ENCODE results near the gene OS9.
"Not testable (repeated sequence)": the region's sequence is repeated elsewhere in the genome, so short reads cannot be mapped to it uniquely, and the experiment has no call there.

OS9 gene

GRCh38 chr12:57720606-57721595 lies 27.0 kb downstream of the OS9 start:
- DNase-seq (ENCODE audit: low spot score): no peak
- Histone ChIP-seq H3K4me3 (no peak overlapping the region), H3K27ac (no peak overlapping the region)
- TF ChIP-seq CTCF (IDR thresholded peaks at IDR 0.05): no peak

- DNase-seq (ENCODE audit: low spot score); H3K4me3 ChIP-seq; H3K27ac ChIP-seq: not testable (repeated sequence)
Measured at GRCh38 chr12:57721846-57722608, 28.1 kb downstream of the OS9 start.

GRCh38 chr12:57722716-57723629 lies 29.0 kb downstream of the OS9 start:
- TF ChIP-seq CTCF (IDR thresholded peaks at IDR 0.05): no peak
- DNase-seq (ENCODE audit: low spot score): no peak
- H3K4me3 ChIP-seq: no peak overlapping the region
- H3K27ac ChIP-seq: no peak overlapping the region

- no peak overlapping the region for H3K4me3 ChIP-seq
- no peak for TF ChIP-seq CTCF (IDR thresholded peaks at IDR 0.05)
- no peak overlapping the region for H3K27ac ChIP-seq
- DNase-seq (ENCODE audit: low spot score): no peak
Measured at GRCh38 chr12:57723630-57723962, 29.7 kb downstream of the OS9 start.

- H3K4me3 ChIP-seq: no peak overlapping the region
- no peak for TF ChIP-seq CTCF (IDR thresholded peaks at IDR 0.05)
- DNase-seq (ENCODE audit: low spot score): no peak
- no peak overlapping the region for H3K27ac ChIP-seq
Measured at GRCh38 chr12:57724003-57724935, 30.3 kb downstream of the OS9 start.

GRCh38 chr12:57724936-57725740 lies 31.2 kb downstream of the OS9 start:
- peak overlapping the region; percentile 93 for H3K4me3 ChIP-seq
- DNase-seq (ENCODE audit: low spot score): no peak
- no peak for TF ChIP-seq CTCF (IDR thresholded peaks at IDR 0.05)
- no peak overlapping the region for H3K27ac ChIP-seq

Data from coronary artery (tissue), 2 donors.